H9 (cell line): Measurements from ENCODE around the gene RHOJ. TPM values are rescaled to one million over a fixed set of nuclear protein-coding genes. Genes with fewer than 3 reads are reported as not detected.

Source experiments
- DNase-seq: peaks from one replicate; pipeline ENCODE4 v3.0.0-alpha.2; 2017
- H2AFZ ChIP-seq: one replicate; pipeline ENCODE4 v1.6.1; 2013; ENCODE audit warnings: mild to moderate bottlenecking, low read length, control low read depth, moderate library complexity
- H2AK5ac ChIP-seq: 2 replicates; pipeline ENCODE4 v1.6.1; 2013; ENCODE audit warnings: low read length, control low read depth, mixed read lengths; ENCODE audit not compliant: insufficient read length
- H2BK120ac ChIP-seq: one replicate; pipeline ENCODE4 v1.6.1; 2013; ENCODE audit warnings: low read depth, mild to moderate bottlenecking, low read length, control low read depth, inconsistent platforms; ENCODE audit not compliant: poor library complexity, severe bottlenecking
- H2BK12ac ChIP-seq: 2 replicates; pipeline ENCODE4 v1.6.1; 2013; ENCODE audit warnings: low read length, control low read depth, mixed read lengths, low read depth; ENCODE audit not compliant: insufficient read length
- H2BK15ac ChIP-seq: 2 replicates; pipeline ENCODE4 v1.6.1; 2013; ENCODE audit warnings: low read depth, low read length, control low read depth
- H2BK20ac ChIP-seq: one replicate; pipeline ENCODE4 v1.6.1; 2013; ENCODE audit warnings: low read depth, mild to moderate bottlenecking, low read length, control low read depth, inconsistent platforms; ENCODE audit not compliant: poor library complexity, severe bottlenecking
- H2BK5ac ChIP-seq: 2 replicates; pipeline ENCODE4 v1.6.1; 2013; ENCODE audit warnings: low read length, control low read depth, mixed read lengths; ENCODE audit not compliant: insufficient read length
- H3K14ac ChIP-seq: 2 replicates; pipeline ENCODE4 v1.6.1; 2013; ENCODE audit warnings: low read length, control low read depth; ENCODE audit not compliant: insufficient read depth
- H3K18ac ChIP-seq: 2 replicates; pipeline ENCODE4 v1.6.1; 2013; ENCODE audit warnings: low read depth, mild to moderate bottlenecking, mixed read lengths, low read length, control low read depth; ENCODE audit not compliant: insufficient read length
- H3K23ac ChIP-seq: 2 replicates; pipeline ENCODE4 v1.6.1; 2013; ENCODE audit warnings: low read length, control low read depth, mixed read lengths, low read depth; ENCODE audit not compliant: insufficient read length
- H3K23me2 ChIP-seq: 2 replicates; pipeline ENCODE4 v1.6.1; 2013; ENCODE audit warnings: low read depth, mild to moderate bottlenecking, mixed read lengths, low read length, control low read depth; ENCODE audit not compliant: insufficient read length, poor library complexity, severe bottlenecking
- H3K27ac ChIP-seq: 2 replicates; pipeline ENCODE4 v1.5.1; 2013; ENCODE audit warnings: low read length, control low read depth, mixed read lengths, low read depth; ENCODE audit not compliant: insufficient read length
- H3K27me3 ChIP-seq: 2 replicates; pipeline ENCODE4 v1.6.1; 2013; ENCODE audit warnings: low read length, control low read depth, inconsistent platforms; ENCODE audit not compliant: insufficient read depth
- H3K4ac ChIP-seq: 2 replicates; pipeline ENCODE4 v1.6.1; 2013; ENCODE audit warnings: low read depth, mild to moderate bottlenecking, control low read depth, inconsistent platforms, low read length, moderate library complexity
- H3K4me1 ChIP-seq: 2 replicates; pipeline ENCODE4 v1.6.1; 2013; ENCODE audit warnings: low read length, control low read depth, inconsistent platforms; ENCODE audit not compliant: insufficient read depth
- H3K4me2 ChIP-seq: 2 replicates; pipeline ENCODE4 v1.6.1; 2013; ENCODE audit warnings: low read length, control low read depth, mixed read lengths; ENCODE audit not compliant: insufficient read length, insufficient read depth
- H3K56ac ChIP-seq: 2 replicates; pipeline ENCODE4 v1.6.1; 2013; ENCODE audit warnings: low read depth, mild to moderate bottlenecking, mixed read lengths, low read length, control low read depth; ENCODE audit not compliant: insufficient read length
- H3K79me1 ChIP-seq: 2 replicates; pipeline ENCODE4 v1.6.1; 2013; ENCODE audit warnings: low read depth, mild to moderate bottlenecking, moderate library complexity, low read length, control low read depth, inconsistent platforms; ENCODE audit not compliant: insufficient read depth, poor library complexity, severe bottlenecking
- H3K79me2 ChIP-seq: 2 replicates; pipeline ENCODE4 v1.6.1; 2013; ENCODE audit warnings: low read length, control low read depth, inconsistent platforms; ENCODE audit not compliant: insufficient read depth
- H3K9ac ChIP-seq: 2 replicates; pipeline ENCODE4 v1.6.1; 2013; ENCODE audit warnings: low read length, control low read depth, mixed read lengths; ENCODE audit not compliant: insufficient read length; ENCODE audit errors: extremely low read depth
- H3K9me3 ChIP-seq: one replicate; pipeline ENCODE4 v1.6.1; 2013; ENCODE audit warnings: low read depth, low read length, inconsistent platforms; ENCODE audit not compliant: control insufficient read depth
- H3T11ph ChIP-seq: one replicate; pipeline ENCODE4 v1.6.1; 2013; ENCODE audit warnings: mild to moderate bottlenecking, low read length, control low read depth, inconsistent platforms
- H4K20me1 ChIP-seq: one replicate; pipeline ENCODE4 v1.6.1; 2013; ENCODE audit not compliant: control insufficient read depth, insufficient read length, insufficient read depth
- H4K5ac ChIP-seq: 2 replicates; pipeline ENCODE4 v1.6.1; 2013; ENCODE audit warnings: low read depth, mild to moderate bottlenecking, mixed read lengths, low read length, control low read depth; ENCODE audit not compliant: insufficient read length
- H4K8ac ChIP-seq: replicated peaks from 2 replicates; pipeline ENCODE4 v1.6.1; 2013; ENCODE audit warnings: low read length, control low read depth, mixed read lengths, low read depth; ENCODE audit not compliant: insufficient read length
- H4K91ac ChIP-seq: 2 replicates; pipeline ENCODE4 v1.6.1; 2013; ENCODE audit warnings: low read depth, mild to moderate bottlenecking, moderate library complexity, mixed read lengths, low read length, control low read depth; ENCODE audit not compliant: insufficient read length
- H3K27ac Mint-ChIP-seq, 3 experiments: 2 replicates in 2 of 3; 3 replicates in 1 of 3; pipeline ENCODE4 v1.8.0; 2020 to 2021; ENCODE audit warnings: mixed read lengths in 3 of 3, mild to moderate bottlenecking in 1 of 3, moderate library complexity in 1 of 3
- H3K27me3 Mint-ChIP-seq: 2 replicates; pipeline ENCODE4 v1.8.0; 2021; ENCODE audit warnings: low read depth, mild to moderate bottlenecking, moderate library complexity, mixed read lengths
- H3K36me3 Mint-ChIP-seq, 3 experiments: 2 replicates in 2 of 3; 3 replicates in 1 of 3; pipeline ENCODE4 v1.8.0; 2020 to 2021; ENCODE audit warnings: low read depth in 3 of 3, mixed read lengths in 3 of 3; ENCODE audit not compliant: insufficient read depth in 1 of 3
- H3K4me1 Mint-ChIP-seq, 2 experiments: 2 replicates each; pipeline ENCODE4 v1.8.0; 2020; ENCODE audit warnings: mixed read lengths in 2 of 2
- H3K4me3 Mint-ChIP-seq, 2 experiments: 2 replicates in 1 of 2; 3 replicates in 1 of 2; pipeline ENCODE4 v1.8.0; 2020 to 2021; ENCODE audit warnings: mild to moderate bottlenecking in 2 of 2, mixed read lengths in 2 of 2, moderate library complexity in 1 of 2
- H3K9me3 Mint-ChIP-seq, 2 experiments: 2 replicates in 1 of 2; 3 replicates in 1 of 2; pipeline ENCODE4 v1.8.0; 2020; ENCODE audit warnings: mild to moderate bottlenecking in 2 of 2, mixed read lengths in 2 of 2, moderate library complexity in 1 of 2
- CTCF ChIP-seq: fragments of 200-600 bp; sonication (generic); conservative IDR thresholded peaks from 3 replicates; pipeline ENCODE4 v1.8.0; 2021; ENCODE audit warnings: antibody characterized with exemption, mild to moderate bottlenecking
- WGBS: extraction: QIAGEN DNeasy Blood & Tissue Kit; methylation state at CpG from one replicate; pipeline ENCODE4 v1.1.7; 2013; ENCODE audit warnings: missing lambda C conversion rate, low lambda C conversion rate, mixed read lengths; ENCODE audit not compliant: insufficient read length; ENCODE audit errors: extremely low coverage; 5-methylcytosine and 5-hydroxymethylcytosine counted together
- total RNA-seq: library from RNA; stranded (reverse); gene quantifications from 2 replicates; pipeline ENCODE4 v1.2.1, GENCODE V29; 2021

Gene RHOJ
- total RNA-seq, 1 experiment from 2014 or later, result not detected

GRCh38 chr14:63290741-63291430 is 86.6 kb downstream of the RHOJ start:
- H2AFZ ChIP-seq, result no peak overlapping the region

More at GRCh38 chr14:63290741-63291430, 86.6 kb downstream of the RHOJ start:
- H3K27me3 Mint-ChIP-seq, result no peaks in the 10 kb centered on the region
- no peaks in the 10 kb centered on the region for H3K9me3 Mint-ChIP-seq
- Histone ChIP-seq H2BK5ac (no peak overlapping the region), H3K9ac (no peak overlapping the region), H3K4ac (no peak overlapping the region), H2BK15ac (no peak overlapping the region), H4K91ac (no peak overlapping the region), H3K23ac (no peak overlapping the region), H3K4me1 (peaks cover 4% of the 10 kb centered on the region; the same call in 1 of the 2 replicates), H2BK20ac (no peak overlapping the region), H3K14ac (no peak overlapping the region), H3K9me3 (no peaks in the 10 kb centered on the region), H2BK12ac (no peak overlapping the region), H4K5ac (no peak overlapping the region), H3T11ph (no peak overlapping the region), H3K79me2 (no peaks in the 10 kb centered on the region), H2BK120ac (no peak overlapping the region), H3K27ac (no peak overlapping the region), H3K56ac (no peak overlapping the region), H3K23me2 (no peaks in the 10 kb centered on the region), H2AK5ac (no peak overlapping the region), H4K20me1 (no peaks in the 10 kb centered on the region), H3K4me2 (no peak overlapping the region), H3K27me3 (no peaks in the 10 kb centered on the region), H3K18ac (no peak overlapping the region), H4K8ac (no peak overlapping the region), H3K79me1 (no peaks in the 10 kb centered on the region)
- WGBS, result no CpG with 5 or more reads among the region's 12 CpGs
- peak overlapping the region; percentile 0 to 26 (median 9); a peak in 1 of 7 replicates for H3K27ac Mint-ChIP-seq
- H3K36me3 Mint-ChIP-seq, result no peaks in the 10 kb centered on the region
- no peak for TF ChIP-seq CTCF
- DNase-seq, result no peak
- H3K4me1 Mint-ChIP-seq, result peaks cover 16 to 22% of the 10 kb centered on the region in 2 experiments
- H3K4me3 Mint-ChIP-seq, result no peak overlapping the region
